GM23248 (cell line): ENCODE data around the gene IGF2BP2. TPM values are rescaled to one million over a fixed set of nuclear protein-coding genes. Genes with fewer than 3 reads are reported as not detected.

Source experiments
- DNase-seq: peaks from one replicate; pipeline ENCODE4 v3.0.0-alpha.2; 2015
- H2AFZ ChIP-seq: fragments of 200-600 bp; sonication (generic); 2 replicates; pipeline ENCODE4 v1.6.1; 2016; ENCODE audit warnings: antibody characterized with exemption
- H3F3A ChIP-seq: fragments of 200-600 bp; sonication (generic); 2 replicates; pipeline ENCODE4 v1.6.1; 2016; ENCODE audit warnings: mild to moderate bottlenecking, antibody characterized with exemption, mixed run types; ENCODE audit not compliant: insufficient read depth
- H3K27ac ChIP-seq: fragments of 200-600 bp; sonication (generic); 2 replicates; pipeline ENCODE4 v1.5.1; 2016; ENCODE audit warnings: mild to moderate bottlenecking
- H3K27me3 ChIP-seq: fragments of 200-600 bp; sonication (generic); replicated peaks from 2 replicates; pipeline ENCODE4 v1.6.1; 2016; ENCODE audit warnings: mild to moderate bottlenecking; ENCODE audit not compliant: insufficient read depth
- H3K36me3 ChIP-seq: fragments of 200-600 bp; sonication (generic); 2 replicates; pipeline ENCODE4 v1.6.1; 2016; ENCODE audit warnings: low read depth, mild to moderate bottlenecking
- H3K4me1 ChIP-seq: fragments of 200-600 bp; sonication (generic); 2 replicates; pipeline ENCODE4 v1.6.1; 2016; ENCODE audit warnings: mild to moderate bottlenecking; ENCODE audit not compliant: insufficient read depth
- H3K4me2 ChIP-seq: fragments of 200-600 bp; sonication (generic); one replicate; pipeline ENCODE4 v1.6.1; 2016; ENCODE audit warnings: mild to moderate bottlenecking; ENCODE audit not compliant: unreplicated experiment
- H3K4me3 ChIP-seq: fragments of 200-600 bp; sonication (generic); 2 replicates; pipeline ENCODE4 v1.5.1; 2016; ENCODE audit warnings: mild to moderate bottlenecking
- H3K79me2 ChIP-seq: fragments of 200-600 bp; sonication (generic); 2 replicates; pipeline ENCODE4 v1.6.1; 2016; ENCODE audit warnings: mild to moderate bottlenecking; ENCODE audit not compliant: insufficient read depth
- H3K9ac ChIP-seq: fragments of 200-600 bp; sonication (generic); 2 replicates; pipeline ENCODE4 v1.6.1; 2016; ENCODE audit warnings: mild to moderate bottlenecking
- H3K9me2 ChIP-seq: fragments of 200-600 bp; sonication (generic); 2 replicates; pipeline ENCODE4 v1.6.1; 2016; ENCODE audit warnings: mixed run types, mild to moderate bottlenecking, moderate library complexity; ENCODE audit not compliant: insufficient read depth
- H3K9me3 ChIP-seq: fragments of 200-600 bp; sonication (generic); one replicate; pipeline ENCODE4 v1.6.1; 2017; ENCODE audit warnings: low read depth
- H4K20me1 ChIP-seq: fragments of 200-600 bp; sonication (generic); 2 replicates; pipeline ENCODE4 v1.6.0; 2016; ENCODE audit not compliant: insufficient read depth
- EZH2 ChIP-seq: fragments of 200-600 bp; sonication (generic); IDR thresholded peaks from 2 replicates; pipeline ENCODE4 v1.6.1; 2018; ENCODE audit warnings: antibody characterized with exemption, mild to moderate bottlenecking; ENCODE audit not compliant: insufficient read depth, poor library complexity, severe bottlenecking
- EZH2phosphoT487 ChIP-seq: fragments of 200-600 bp; sonication (generic); IDR thresholded peaks from 2 replicates; pipeline ENCODE4 v1.6.1; 2018; ENCODE audit warnings: antibody characterized with exemption, moderate library complexity, mild to moderate bottlenecking, low read depth; ENCODE audit not compliant: insufficient read depth
- WGBS, 2 experiments: methylation state at CpG; one replicate each; pipeline ENCODE4 v1.1.6; 2015 to 2017; ENCODE audit warnings: low lambda C conversion rate in 2 of 2, low coverage in 1 of 2; ENCODE audit errors: missing lambda C conversion rate in 2 of 2; 5-methylcytosine and 5-hydroxymethylcytosine counted together
- in situ Hi-C: fragments of 300-500 bp; cut with MboI; formaldehyde crosslinking; loops from 2 replicates; pipeline ENCODE4 v1.15.0; 2020
- microRNA-seq: library from miRNA; unstranded; fragments of <30 nt; microRNA quantifications from one replicate; pipeline ENCODE4, GENCODE V29; 2016; ENCODE audit warnings: borderline number of aligned reads
- polyA plus RNA-seq: library from polyadenylated mRNA; unstranded; fragments of >200 nt; fragmentation: Nextera tagmentation; extraction: Ambion mirVana; gene quantifications from 2 replicates; pipeline ENCODE4 v1.2.1, GENCODE V29; 2016
- small RNA-seq: library from RNA; depleted of rRNA; stranded (forward); fragments of <200 nt; gene quantifications from one replicate; pipeline ENCODE3, GENCODE V24; 2014; ENCODE audit warnings: low read depth, low replicate concordance
- total RNA-seq: library from RNA; depleted of rRNA; stranded (reverse); fragments of >200 nt; shearing (Covaris generic); gene quantifications from 2 replicates; pipeline ENCODE4 v1.2.3, GENCODE V29; 2014; rRNA removed

Gene IGF2BP2
- total and polyA plus RNA-seq, 2 experiments from 2014 or later = 60.6 to 62.5 TPM

DNA sequence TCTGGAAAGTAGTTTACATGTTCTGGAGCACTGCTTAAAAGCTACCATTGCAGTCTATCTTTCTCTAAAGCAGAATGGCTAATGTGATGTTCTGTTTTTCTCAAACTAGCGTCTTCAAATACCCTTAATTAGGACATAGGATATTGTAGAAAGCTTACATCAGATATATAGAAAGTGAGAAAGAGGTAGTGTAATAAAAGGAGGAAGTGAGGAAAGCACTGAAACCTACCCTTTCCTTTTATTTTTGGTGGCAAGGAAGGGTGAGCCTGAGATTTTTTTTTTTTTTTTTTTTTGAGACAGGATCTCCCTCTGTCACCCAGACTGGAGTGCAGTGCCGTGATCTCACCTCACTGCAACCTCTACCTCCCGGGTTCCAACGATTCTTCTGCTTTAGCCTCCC is 229.3 kb downstream of the IGF2BP2 start:
- H3K9me2 ChIP-seq = no peaks in the 10 kb centered on the region
- H3K9ac ChIP-seq = no peak overlapping the region
- no peak overlapping the region for H2AFZ ChIP-seq
- DNase-seq = no peak
- H3K27ac ChIP-seq = no peak overlapping the region
- in situ Hi-C loops = no loop called here
- H3K79me2 ChIP-seq = peaks cover 32% of the 10 kb centered on the region
- no peaks in the 10 kb centered on the region for H4K20me1 ChIP-seq
- no peaks in the 10 kb centered on the region for H3F3A ChIP-seq
- 67 to 76% methylated on average over 4 of the region's 4 CpGs for WGBS, 2 experiments
- H3K4me1 ChIP-seq = no peaks in the 10 kb centered on the region
- H3K9me3 ChIP-seq = no peaks in the 10 kb centered on the region
- no peaks in the 10 kb centered on the region for H3K27me3 ChIP-seq
- peaks cover 17% of the 10 kb centered on the region for H3K36me3 ChIP-seq
- H3K4me2 ChIP-seq = no peak overlapping the region
- no peak overlapping the region for H3K4me3 ChIP-seq
- TF ChIP-seq EZH2phosphoT487 = no peak
- TF ChIP-seq EZH2 = no peak

GRCh38 chr3:185594073-185594472 is 230.8 kb downstream of the IGF2BP2 start:
- TF ChIP-seq EZH2phosphoT487 = no peak
- TF ChIP-seq EZH2 = no peak
- Histone ChIP-seq H3K27me3 (no peaks in the 10 kb centered on the region), H4K20me1 (no peaks in the 10 kb centered on the region), H3K9ac (no peak overlapping the region), H3K4me3 (no peak overlapping the region), H3K79me2 (peaks cover 46% of the 10 kb centered on the region), H3K4me1 (no peaks in the 10 kb centered on the region), H3F3A (no peaks in the 10 kb centered on the region), H3K27ac (no peak overlapping the region), H3K9me3 (no peaks in the 10 kb centered on the region), H3K9me2 (no peaks in the 10 kb centered on the region), H3K4me2 (no peak overlapping the region), H2AFZ (no peak overlapping the region), H3K36me3 (peaks cover 15% of the 10 kb centered on the region)
- no peak for DNase-seq
- in situ Hi-C loops = no loop called here
- 65 to 83% methylated on average over 3 of the region's 3 CpGs for WGBS, 2 experiments

Small RNA genes within 50 kb of the gene (microRNA-seq; reads per million reads assigned to microRNA genes)
- not detected for gene MIR548AQ

Small RNA genes within 50 kb of the gene (small RNA-seq; reads per million reads assigned to genes)
- gene AC133473.1 (not detected), gene MIR548AQ (not detected)

Other genes starting within 250 kb of the IGF2BP2 start
- gene SENP2, start 238.7 kb downstream of the IGF2BP2 start, total RNA-seq = 19.0 and 20.4 TPM in 2 replicates
- 20.1 and 22.6 TPM in 2 replicates for gene SENP2, start 238.7 kb downstream of the IGF2BP2 start, polyA plus RNA-seq
- gene TRA2B, start 113.0 kb upstream of the IGF2BP2 start, total RNA-seq = 138 and 183 TPM in 2 replicates
- 111 and 112 TPM in 2 replicates for gene TRA2B, start 113.0 kb upstream of the IGF2BP2 start, polyA plus RNA-seq